ENCODE results near the gene CLDN11. TPM values are rescaled to one million over a fixed set of nuclear protein-coding genes. Genes with fewer than 3 reads are reported as not detected.

Gene CLDN11
- total and polyA plus RNA-seq, 4 donors = 0.28 to 3.3 (median 1.9) TPM

GRCh38 chr3:170454509-170454908, 35.8 kb downstream of the CLDN11 start:
- H3K9ac ChIP-seq (ENCODE audit: low read depth in 1 of 2, low read length in 2 of 2) = no peak overlapping the region
- no peak overlapping the region for H3K27ac ChIP-seq (ENCODE audit: low read depth in 1 of 2, low read length in 2 of 2)
- no peaks in the 10 kb centered on the region for H3K4me1 ChIP-seq (ENCODE audit: control insufficient read depth in 4 of 4, insufficient read depth in 4 of 4, low read length in 3 of 4)
- H3K4me3 ChIP-seq (ENCODE audit: low read depth in 1 of 3, low read length in 3 of 3) = no peak overlapping the region
- H3K27me3 ChIP-seq (ENCODE audit: control insufficient read depth in 4 of 4, insufficient read depth in 4 of 4, low read length in 3 of 4) = no peaks in the 10 kb centered on the region
- DNase-seq (ENCODE audit: low spot score) = no peak
- H3K36me3 ChIP-seq (ENCODE audit: control insufficient read depth in 4 of 4, insufficient read depth in 3 of 4, low read depth in 1 of 4, low read length in 3 of 4) = no peaks in the 10 kb centered on the region
- no peaks in the 10 kb centered on the region for H3K9me3 ChIP-seq (ENCODE audit: control insufficient read depth in 4 of 4, low read length in 3 of 4)
- WGBS = 71% methylated on average over 6 of the region's 6 CpGs
- TF ChIP-seq FOXA2 (IDR thresholded peaks at IDR 0.05) (no peak), SP1 (IDR thresholded peaks at IDR 0.05) (no peak), ATF3 (IDR thresholded peaks at IDR 0.05) (no peak), RAD21 (IDR thresholded peaks at IDR 0.05) (no peak), GABPA (IDR thresholded peaks at IDR 0.05 in 1 of 2, conservative IDR thresholded peaks at IDR 0.05 in 1 of 2) (no peak), HNF4G (IDR thresholded peaks at IDR 0.05) (no peak), YY1 (IDR thresholded peaks at IDR 0.05) (no peak), JUND (IDR thresholded peaks at IDR 0.05) (no peak), CTCF (IDR thresholded peaks at IDR 0.05; ENCODE audit: low read depth, low read length, missing input control) (no peak), ZBTB33 (IDR thresholded peaks at IDR 0.05) (no peak), HNF4A (conservative IDR thresholded peaks at IDR 0.05) (no peak), RXRA (IDR thresholded peaks at IDR 0.05) (no peak), FOXA1 (IDR thresholded peaks at IDR 0.05) (no peak), NR2F2 (IDR thresholded peaks at IDR 0.05) (no peak), TAF1 (conservative IDR thresholded peaks at IDR 0.05) (no peak), MAX (IDR thresholded peaks at IDR 0.05) (no peak), REST (IDR thresholded peaks at IDR 0.05) (no peak), EGR1 (IDR thresholded peaks at IDR 0.05; ENCODE audit: low read depth in 2 of 2) (no peak)
